ENCODE measurements around the gene MAST2. TPM values are rescaled to one million over a fixed set of nuclear protein-coding genes. Genes with fewer than 3 reads are reported as not detected.
A peak's percentile ranks its signal among the peaks of the same experiment; 100 is the strongest.
"Not testable (repeated sequence)": the region's sequence is repeated elsewhere in the genome, so short reads cannot be mapped to it uniquely, and the experiment has no call there.

MAST2 gene
- total and polyA plus RNA-seq, 5 experiments from 2014 or later, result 0.48 to 8.9 (median 1.7) TPM

GRCh38 chr1:45820173-45820572 is 16.8 kb downstream of the MAST2 start:
- Mint-ChIP-seq H3K27ac (no peak overlapping the region), H3K27me3 (no peaks in the 10 kb centered on the region), H3K36me3 (peaks cover 4 to 13% (median 6%) of the 10 kb centered on the region in 3 donors), H3K4me3 (no peak overlapping the region), H3K4me1 (peaks cover 0 to 18% (median 11%) of the 10 kb centered on the region in 4 donors), H3K9me3 (peaks cover 0 to 6% (median 0%) of the 10 kb centered on the region in 9 donors)
- DNase-seq (peak in 2 of 10 donors; percentile 7 to 23), ATAC-seq (peak; percentile 37 to 59)
- POLR2A ChIA-PET, result no interaction called here

- Mint-ChIP-seq H3K4me1 (peaks cover 0 to 18% (median 11%) of the 10 kb centered on the region in 4 donors), H3K9me3 (peaks cover 0 to 6% (median 0%) of the 10 kb centered on the region in 9 donors), H3K27ac (peak overlapping the region in 1 of 10 donors; percentile 33), H3K36me3 (peaks cover 4 to 16% (median 6%) of the 10 kb centered on the region in 3 donors), H3K27me3 (no peaks in the 10 kb centered on the region), H3K4me3 (no peak overlapping the region)
- POLR2A ChIA-PET, result no interaction called here
- DNase-seq (no peak), ATAC-seq (no peak)
Measured at GRCh38 chr1:45820788-45821187, 17.4 kb downstream of the MAST2 start.

GRCh38 chr1:45822644-45823043 is 19.2 kb downstream of the MAST2 start:
- POLR2A ChIA-PET, result no interaction called here
- ATAC-seq (no peak), DNase-seq (no peak)
- Mint-ChIP-seq H3K27ac (peak overlapping the region in 2 of 10 donors; percentile 0 to 58), H3K9me3 (peaks cover 0 to 6% (median 0%) of the 10 kb centered on the region in 9 donors), H3K36me3 (peaks cover 3 to 23% (median 9%) of the 10 kb centered on the region in 3 donors), H3K4me3 (no peak overlapping the region), H3K27me3 (no peaks in the 10 kb centered on the region), H3K4me1 (peaks cover 0 to 18% (median 11%) of the 10 kb centered on the region in 4 donors)

GRCh38 chr1:45824607-45825006 is 21.2 kb downstream of the MAST2 start:
- H3K4me1 Mint-ChIP-seq, result peaks cover 0 to 18% (median 10%) of the 10 kb centered on the region in 4 donors
- H3K27me3 Mint-ChIP-seq, result no peaks in the 10 kb centered on the region
- peaks cover 0 to 2% (median 0%) of the 10 kb centered on the region in 9 donors for H3K9me3 Mint-ChIP-seq
- ATAC-seq, result no peak
- no peak overlapping the region for H3K4me3 Mint-ChIP-seq
- POLR2A ChIA-PET, result no interaction called here
- H3K27ac Mint-ChIP-seq, result no peak overlapping the region
- no peak for DNase-seq
- peaks cover 0 to 21% (median 10%) of the 10 kb centered on the region in 3 donors for H3K36me3 Mint-ChIP-seq

GRCh38 chr1:45827256-45827655 is 23.8 kb downstream of the MAST2 start:
- no peaks in the 10 kb centered on the region for H3K27me3 Mint-ChIP-seq
- DNase-seq, result no peak
- H3K27ac Mint-ChIP-seq, result no peak overlapping the region
- no peak overlapping the region for H3K4me3 Mint-ChIP-seq
- H3K9me3 Mint-ChIP-seq, result no peaks in the 10 kb centered on the region
- peaks cover 0 to 33% (median 14%) of the 10 kb centered on the region in 3 donors for H3K36me3 Mint-ChIP-seq
- no peak for ATAC-seq
- POLR2A ChIA-PET, result no interaction called here
- H3K4me1 Mint-ChIP-seq, result peaks cover 0 to 9% (median 4%) of the 10 kb centered on the region in 4 donors

GRCh38 chr1:45828841-45829240 is 25.4 kb downstream of the MAST2 start:
- POLR2A ChIA-PET, result no interaction called here
- DNase-seq (no peak), ATAC-seq (no peak)
- Mint-ChIP-seq H3K4me3 (no peak overlapping the region), H3K27me3 (no peaks in the 10 kb centered on the region), H3K36me3 (peaks cover 0 to 33% (median 14%) of the 10 kb centered on the region in 3 donors), H3K27ac (no peak overlapping the region), H3K9me3 (no peaks in the 10 kb centered on the region), H3K4me1 (no peaks in the 10 kb centered on the region)

GRCh38 chr1:45833361-45833760 is 29.9 kb downstream of the MAST2 start:
- H3K27ac Mint-ChIP-seq, result no peak overlapping the region
- H3K4me3 Mint-ChIP-seq, result no peak overlapping the region
- no peaks in the 10 kb centered on the region for H3K9me3 Mint-ChIP-seq
- H3K4me1 Mint-ChIP-seq, result peaks cover 0 to 2% (median 0%) of the 10 kb centered on the region in 4 donors
- no peaks in the 10 kb centered on the region for H3K27me3 Mint-ChIP-seq
- POLR2A ChIA-PET, result no interaction called here
- peaks cover 0 to 11% (median 4%) of the 10 kb centered on the region in 3 donors for H3K36me3 Mint-ChIP-seq
- DNase-seq (no peak), ATAC-seq (no peak)

- DNase-seq (no peak), ATAC-seq (no peak)
- no peaks in the 10 kb centered on the region for H3K9me3 Mint-ChIP-seq
- peaks cover 0 to 11% (median 4%) of the 10 kb centered on the region in 3 donors for H3K36me3 Mint-ChIP-seq
- POLR2A ChIA-PET, result no interaction called here
- peaks cover 0 to 2% (median 0%) of the 10 kb centered on the region in 4 donors for H3K4me1 Mint-ChIP-seq
- no peak overlapping the region for H3K4me3 Mint-ChIP-seq
- no peaks in the 10 kb centered on the region for H3K27me3 Mint-ChIP-seq
- no peak overlapping the region for H3K27ac Mint-ChIP-seq
Measured at GRCh38 chr1:45834689-45835088, 31.3 kb downstream of the MAST2 start.

GRCh38 chr1:45836451-45836850 is 33.0 kb downstream of the MAST2 start:
- H3K27ac Mint-ChIP-seq, result no peak overlapping the region
- no peaks in the 10 kb centered on the region for H3K27me3 Mint-ChIP-seq
- H3K36me3 Mint-ChIP-seq, result peaks cover 0 to 4% (median 1%) of the 10 kb centered on the region in 3 donors
- H3K9me3 Mint-ChIP-seq, result no peaks in the 10 kb centered on the region
- no peak overlapping the region for H3K4me3 Mint-ChIP-seq
- H3K4me1 Mint-ChIP-seq, result peaks cover 0 to 2% (median 0%) of the 10 kb centered on the region in 4 donors
- POLR2A ChIA-PET, result no interaction called here
- ATAC-seq (no peak), DNase-seq (no peak)

GRCh38 chr1:45836861-45837260 is 33.4 kb downstream of the MAST2 start:
- DNase-seq, H3K27me3 Mint-ChIP-seq, ATAC-seq, H3K4me1 Mint-ChIP-seq, H3K36me3 Mint-ChIP-seq, POLR2A ChIA-PET, H3K9me3 Mint-ChIP-seq, H3K4me3 Mint-ChIP-seq, H3K27ac Mint-ChIP-seq: not testable (repeated sequence)

GRCh38 chr1:45838322-45838721 is 34.9 kb downstream of the MAST2 start:
- not testable (repeated sequence) for DNase-seq, H3K27ac Mint-ChIP-seq

GRCh38 chr1:45840704-45841103 is 37.3 kb downstream of the MAST2 start:
- no peaks in the 10 kb centered on the region for H3K9me3 Mint-ChIP-seq
- POLR2A ChIA-PET, result no interaction called here
- peaks cover 0 to 10% (median 4%) of the 10 kb centered on the region in 4 donors for H3K4me1 Mint-ChIP-seq
- no peaks in the 10 kb centered on the region for H3K36me3 Mint-ChIP-seq
- H3K27me3 Mint-ChIP-seq, result no peaks in the 10 kb centered on the region
- no peak for ATAC-seq
- H3K4me3 Mint-ChIP-seq, result no peak overlapping the region
- H3K27ac Mint-ChIP-seq, result no peak overlapping the region
- DNase-seq, result no peak

More at GRCh38 chr1:45838322-45838721, 34.9 kb downstream of the MAST2 start:
- H3K4me3 Mint-ChIP-seq, H3K9me3 Mint-ChIP-seq, H3K36me3 Mint-ChIP-seq, POLR2A ChIA-PET, H3K4me1 Mint-ChIP-seq, ATAC-seq, H3K27me3 Mint-ChIP-seq: not testable (repeated sequence)

- DNase-seq (no peak), ATAC-seq (no peak)
- Mint-ChIP-seq H3K9me3 (no peaks in the 10 kb centered on the region), H3K27ac (no peak overlapping the region), H3K36me3 (no peaks in the 10 kb centered on the region), H3K4me3 (no peak overlapping the region), H3K27me3 (no peaks in the 10 kb centered on the region), H3K4me1 (peaks cover 0 to 7% (median 4%) of the 10 kb centered on the region in 4 donors)
- POLR2A ChIA-PET, result no interaction called here
Measured at GRCh38 chr1:45842786-45843185, 39.4 kb downstream of the MAST2 start.

GRCh38 chr1:45843474-45843905 is 40.1 kb downstream of the MAST2 start:
- Mint-ChIP-seq H3K9me3 (peaks cover 0 to under 1% (median 0%) of the 10 kb centered on the region in 9 donors), H3K27ac (peak overlapping the region in 1 of 10 donors; percentile 0)
- POLR2A ChIA-PET, result no interaction called here

More at GRCh38 chr1:45843474-45843905, 40.1 kb downstream of the MAST2 start:
- DNase-seq (peak in 1 of 10 donors; percentile 3), ATAC-seq (no peak)
- H3K4me3 Mint-ChIP-seq, result no peak overlapping the region
- no peaks in the 10 kb centered on the region for H3K27me3 Mint-ChIP-seq
- H3K36me3 Mint-ChIP-seq, result no peaks in the 10 kb centered on the region
- peaks cover 0 to 7% (median 4%) of the 10 kb centered on the region in 4 donors for H3K4me1 Mint-ChIP-seq

Data from naive thymus-derived CD8-positive, alpha-beta T cell (primary cell).